Heart right ventricle (tissue), 16 donors: ENCODE data around the gene PROCR. TPM values are rescaled to one million over a fixed set of nuclear protein-coding genes. Genes with fewer than 3 reads are reported as not detected.
A peak's percentile ranks its signal among the peaks of the same experiment; 100 is the strongest.

ENCODE experiments used
- ATAC-seq, 8 donors: fragments of 200-7000 bp; cut with Tn5 transposase; one replicate each; pipeline ENCODE4 v1.9.1; 2020; ENCODE audit warnings: mild to moderate bottlenecking in 8 of 8, moderate library complexity in 8 of 8, moderate number of reproducible peaks in 1 of 8
- DNase-seq, 2 donors: peaks; one replicate each; pipeline ENCODE4 v3.0.0-alpha.2; 2020
- H3K27ac ChIP-seq, 10 donors: fragments of 200-600 bp; sonication (generic) in 2 of 10; one replicate each; pipeline versions ENCODE4 v1.5.0 to v1.8.0; 2020 to 2022; ENCODE audit warnings: mild to moderate bottlenecking in 3 of 10
- H3K27me3 ChIP-seq, 7 donors: fragments of 200-600 bp; one replicate each; pipeline ENCODE4 v1.8.0; 2021 to 2022; ENCODE audit warnings: mild to moderate bottlenecking in 2 of 7
- H3K36me3 ChIP-seq, 9 donors: fragments of 200-600 bp; sonication (generic) in 1 of 9; one replicate each; pipeline versions ENCODE4 v1.5.0 to v1.8.0; 2020 to 2022; ENCODE audit warnings: mild to moderate bottlenecking in 2 of 9
- H3K4me1 ChIP-seq, 9 donors: fragments of 200-600 bp; sonication (generic) in 1 of 9; one replicate each; pipeline versions ENCODE4 v1.5.0 to v1.8.0; 2020 to 2022; ENCODE audit warnings: mild to moderate bottlenecking in 4 of 9
- H3K4me3 ChIP-seq, 10 donors: fragments of 200-600 bp; sonication (generic) in 2 of 10; one replicate each; pipeline versions ENCODE4 v1.5.0 to v1.8.0; 2020 to 2022; ENCODE audit warnings: mild to moderate bottlenecking in 7 of 10, moderate library complexity in 2 of 10
- H3K9me3 ChIP-seq, 11 donors: fragments of 200-600 bp in 10 of 11; sonication (generic) in 2 of 11; one replicate each; pipeline versions ENCODE4 v1.5.0 to v1.8.0; 2013 to 2022; ENCODE audit warnings: mild to moderate bottlenecking in 2 of 11, control low read depth in 1 of 11, moderate library complexity in 1 of 11
- CTCF ChIP-seq, 9 donors: fragments of 200-600 bp; sonication (generic) in 2 of 9; IDR thresholded peaks; one replicate each; pipeline versions ENCODE4 v1.5.0 to v1.8.0; 2021 to 2022; ENCODE audit warnings: antibody characterized with exemption in 9 of 9, mild to moderate bottlenecking in 5 of 9, moderate library complexity in 1 of 9
- WGBS, 2 donors: extraction: QIAGEN DNeasy Blood & Tissue Kit; methylation state at CpG; one replicate each; pipeline ENCODE4 v1.1.7; 2013; ENCODE audit warnings: inconsistent platforms in 1 of 2; 5-methylcytosine and 5-hydroxymethylcytosine counted together
- intact Hi-C, 10 donors: fragments of 100-400 bp; cut with DNase I; formaldehyde crosslinking; loops; one replicate each; pipeline versions ENCODE4 v1.11.1 to v1.14.2; 2022
- long read RNA-seq, 3 donors: library from polyadenylated mRNA; unstranded; transcript quantifications; one replicate each; pipeline ENCODE4 v2.0.0, GENCODE V29; 2020 to 2021
- polyA plus RNA-seq, 2 donors: library from polyadenylated mRNA; stranded (reverse); fragments of 200-250 nt; gene quantifications; one replicate each; pipeline ENCODE4 v1.2.3, GENCODE V29; 2013
- total RNA-seq, 10 donors: library from RNA; stranded (reverse); fragmentation: NEBNext Ultra II Directional in 3 of 10; extraction: Animal tissue kit (Norgen Biotek cat#: 25700) in 3 of 10; gene quantifications; one replicate each; pipeline versions ENCODE4 v1.2.1 to v1.2.4, GENCODE V29; 2021 to 2023
- donor health status: Arrhythmogenic right ventricular cardiomyopathy.
- donor health status: ischemic (EF 13 %, LVEDD 7.1; RV severe dilation, severe dysfunction).
- donor health status: healthy with polysubstance abuse.
- donor health status: DM: no; HTN: yes; CAD: no.
- donor health status: DM: no; HTN: no; CAD: no.
- donor health status: ischemic (EF 25% LVEDD 6.9; RV normal size, moderate dysfunction).
- donor health status: ischemic (EF 25% LVEDD 5.7; RV mildly dilated, moderate dysfunction).
- donor health status: healthy.
- donor health status: DM: yes; HTN: yes; CAD: no.
- donor health status: Ischemic cardiomyopathy.
- donor health status: ischemic (EF 35%, LVEDD 5.7; RV mildly dilated, moderate dysfunction).
- donor health status: nonischemic (EF 11% LVEDD 7.7; RV severe dilation, severe dysfunction).
- donor health status: DM: yes; HTN: yes; CAD: no.
- donor health status: PGD.
- donor health status: ischemic (EF 29% LVEDD 5.4; RV normal size, mild dysfunction).
- donor health status: nonischemic (EF 23%, LVEDD 6.1; RV moderate dilation, normal function).

Gene PROCR
- 10 to 100 TPM in 3 of 10 donors, 1 to 10 TPM in 7; 3.0 to 21.1 (median 6.8) TPM for total RNA-seq
- polyA plus RNA-seq = 10 to 100 TPM; 20.5 to 26.7 TPM
- long read RNA-seq, donor 1, transcript PROCR-201 (4 exons, 1,348 nt) = major isoform, 7 of 11 reads
- long read RNA-seq, donor 1, partial matches to known transcripts = 3 of 11 reads
- long read RNA-seq, donor 1, other reads (novel, unspliced or antisense) = 1 of 11 reads
- long read RNA-seq, donor 2, transcript PROCR-201 (4 exons, 1,348 nt) = major isoform, 7 of 19 reads
- long read RNA-seq, donor 2, partial matches to known transcripts = 8 of 19 reads
- long read RNA-seq, donor 2, other reads (novel, unspliced or antisense) = 4 of 19 reads
- long read RNA-seq, donor 3, transcript PROCR-201 (4 exons, 1,348 nt) = major isoform, 15 of 18 reads
- long read RNA-seq, donor 3, partial matches to known transcripts = 0 of 18 reads
- long read RNA-seq, donor 3, other reads (novel, unspliced or antisense) = 3 of 18 reads

GRCh38 chr20:35171753-35172433, at the start of gene PROCR:
PROCR (plus strand) TSS chr20:35172072; CDS start chr20:35172155, 83 bp downstream.
- DNase-seq (peak; percentile 82 to 91), ATAC-seq (peak; percentile 94 to 97 (median 96))
- H3K9me3 ChIP-seq = no peaks in the 10 kb centered on the region
- H3K4me1 ChIP-seq = peaks cover 2 to 41% (median 22%) of the 10 kb centered on the region in 9 donors
- H3K36me3 ChIP-seq = peaks cover 0 to 12% (median 0%) of the 10 kb centered on the region in 9 donors
- peak within 1 kb of the TSS; percentile 58 to 90 (median 66) for H3K27ac ChIP-seq
- no peaks in the 10 kb centered on the region for H3K27me3 ChIP-seq
- peak within 1 kb of the TSS in 9 of 10 donors; percentile 36 to 59 (median 49) for H3K4me3 ChIP-seq
- 19 to 26% methylated on average over 16 of the region's 16 CpGs for WGBS, 2 donors
- TF ChIP-seq CTCF (IDR thresholded peaks at IDR 0.05) = no peak
- intact Hi-C loops = loop anchor here in 1 of 10 donors (5.0 kb wide), 1 partner anchor 35 kb away; no protein-coding TSS in a partner anchor

DNA sequence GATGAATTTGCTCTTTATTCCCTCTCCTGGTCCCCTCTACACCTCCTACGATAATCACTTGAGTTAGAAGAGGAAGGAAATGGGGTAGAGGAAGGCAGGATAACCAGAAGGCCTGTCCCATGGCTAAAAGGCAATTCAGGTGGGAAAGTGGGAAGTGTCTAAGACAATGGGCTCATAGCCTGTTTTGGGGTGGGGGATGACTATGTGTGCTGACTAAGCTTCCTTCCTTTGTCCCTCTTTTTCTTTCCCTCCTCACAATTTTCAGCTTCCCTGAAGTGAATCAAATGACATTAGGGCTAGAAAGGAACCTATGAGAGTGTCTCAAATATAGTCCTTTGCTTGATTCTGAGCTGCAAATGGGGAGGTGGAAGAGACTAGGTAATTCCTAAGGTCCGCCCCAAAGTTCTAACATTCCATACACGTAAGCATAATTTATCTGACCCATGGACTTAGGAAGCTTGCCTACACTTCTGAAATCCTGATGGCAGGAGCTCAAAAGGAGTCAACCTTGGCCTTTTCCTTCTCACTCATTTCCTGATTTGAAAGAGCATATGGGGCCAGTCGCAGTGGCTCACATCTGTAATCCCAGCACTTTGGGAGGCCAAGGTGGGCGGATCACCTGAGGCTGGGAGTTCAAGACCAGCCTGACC, 49.0 kb upstream of the PROCR start:
- Histone ChIP-seq H3K36me3 (peaks cover 0 to 100% (median 28%) of the 10 kb centered on the region in 9 donors), H3K9me3 (no peaks in the 10 kb centered on the region), H3K4me1 (peaks cover 0 to 25% (median 13%) of the 10 kb centered on the region in 9 donors), H3K4me3 (no peak overlapping the region), H3K27me3 (no peaks in the 10 kb centered on the region), H3K27ac (no peak overlapping the region)
- ATAC-seq (no peak), DNase-seq (no peak)
- WGBS, 2 donors = 71 to 83% methylated on average over 5 of the region's 5 CpGs
- intact Hi-C loops = no loop called here
- TF ChIP-seq CTCF (IDR thresholded peaks at IDR 0.05) = no peak

DNA sequence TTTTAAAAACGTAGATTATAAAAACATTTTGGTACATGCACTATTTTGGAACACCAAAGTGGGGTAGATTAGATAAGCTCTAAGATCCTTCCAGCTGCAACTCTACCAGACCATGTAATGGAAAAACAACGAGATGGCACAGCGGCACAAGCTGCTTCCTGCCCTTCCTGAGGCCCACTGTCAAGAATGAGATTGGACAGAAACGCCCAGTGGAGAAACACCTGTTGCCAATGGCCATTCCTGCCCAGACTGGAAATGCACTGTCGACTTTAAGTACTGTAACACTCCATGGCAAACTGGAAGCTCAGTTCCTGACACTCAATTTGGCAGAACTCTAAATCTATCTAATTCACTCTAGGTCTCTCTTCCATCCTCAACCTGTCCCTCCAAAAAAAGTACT, 46.1 kb upstream of the PROCR start:
- no peaks in the 10 kb centered on the region for H3K9me3 ChIP-seq
- H3K36me3 ChIP-seq = peaks cover 0 to 100% (median 23%) of the 10 kb centered on the region in 9 donors
- peaks cover 0 to 16% (median 10%) of the 10 kb centered on the region in 9 donors for H3K4me1 ChIP-seq
- H3K4me3 ChIP-seq = no peak overlapping the region
- no peaks in the 10 kb centered on the region for H3K27me3 ChIP-seq
- 56 to 68% methylated on average over 5 of the region's 5 CpGs for WGBS, 2 donors
- no peak for ATAC-seq
- no peak for DNase-seq
- intact Hi-C loops = no loop called here
- H3K27ac ChIP-seq = no peak overlapping the region
- no peak for TF ChIP-seq CTCF (IDR thresholded peaks at IDR 0.05)

GRCh38 chr20:35129647-35130069, 42.2 kb upstream of the PROCR start:
- Histone ChIP-seq H3K27ac (no peak overlapping the region), H3K9me3 (no peaks in the 10 kb centered on the region), H3K27me3 (no peaks in the 10 kb centered on the region), H3K4me3 (no peak overlapping the region), H3K4me1 (peaks cover under 1 to 14% (median 7%) of the 10 kb centered on the region in 9 donors), H3K36me3 (peaks cover 0 to 100% (median 17%) of the 10 kb centered on the region in 9 donors)
- no peak for TF ChIP-seq CTCF (IDR thresholded peaks at IDR 0.05)
- intact Hi-C loops = no loop called here
- ATAC-seq = no peak
- no peak for DNase-seq
- 86 to 87% methylated on average over 2 of the region's 2 CpGs for WGBS, 2 donors
